Measurements from ENCODE around the gene TNPO1.

GRCh38 chr5:72783354-72783753 is 33.1 kb upstream of the TNPO1 start:
- TF ChIP-seq CTCF (IDR thresholded peaks at IDR 0.05; ENCODE audit: low read length) (no peak), EZH2 (IDR thresholded peaks at IDR 0.05; ENCODE audit: borderline replicate concordance, low read length) (no peak)

All from OCI-LY1 (cell line).